GM12878 (cell line): ENCODE results near the gene NLRC3. TPM values are rescaled to one million over a fixed set of nuclear protein-coding genes. Genes with fewer than 3 reads are reported as not detected.

Experiments
- ATAC-seq: fragments of 200-7000 bp; cut with Tn5 transposase; 3 replicates; pipeline ENCODE4 v1.9.1; 2020; ENCODE audit warnings: mild to moderate bottlenecking, moderate library complexity
- BruUV-seq: library from RNA; stranded (reverse); fragments of 400-500 nt; replicated peaks from 2 replicates; lab custom pipeline; 2021; lab: Mats Ljungman, UMichigan
- CTCF ChIA-PET: fragments of 300-600 bp; sonication (Branson Sonifier 250); formaldehyde crosslinking; extraction: SDS; loops from one replicate; lab custom pipeline; 2021; ENCODE audit warnings: inconsistent platforms; lab: Yijun Ruan, JAX
- POLR2A ChIA-PET: fragments of 350-600 bp; formaldehyde crosslinking; extraction: SDS; loops from one replicate; lab custom pipeline; 2021; ENCODE audit warnings: inconsistent platforms; lab: Charles Lee
- RAD21 ChIA-PET: fragments of 300-600 bp; sonication (Branson Sonifier 250); formaldehyde crosslinking; loops from one replicate; lab custom pipeline; 2023; ENCODE audit warnings: antibody characterized with exemption; ENCODE audit not compliant: unreplicated experiment; lab: Charles Lee
- SMC1A ChIA-PET: fragments of 300-600 bp; sonication (Branson Sonifier 250); formaldehyde crosslinking; loops from one replicate; lab custom pipeline; 2023; ENCODE audit not compliant: unreplicated experiment, uncharacterized antibody; lab: Charles Lee
- DNase-seq: peaks from one replicate; pipeline ENCODE4 v3.0.0-alpha.2; 2011; ENCODE audit warnings: low read depth, low spot score
- FAIRE-seq: peaks from 3 replicates; lab custom pipeline; 2011; peaks lifted over from hg19 to GRCh38; lab: Jason Lieb, UNC
- H2AFZ ChIP-seq: 2 replicates; pipeline ENCODE4 v1.6.0; 2011; ENCODE audit warnings: low read depth, low read length, control low read depth; ENCODE audit not compliant: control insufficient read depth
- H3K27ac ChIP-seq: 2 replicates; pipeline ENCODE4 v1.5.1; 2011; ENCODE audit warnings: control low read depth; ENCODE audit not compliant: control insufficient read depth, insufficient read depth
- H3K27me3 ChIP-seq, 2 experiments: replicated peaks in 1 of 2; 2 replicates each; pipeline versions ENCODE4 v1.6.0 to v1.6.1; 2011; ENCODE audit warnings: low read length in 1 of 2; ENCODE audit not compliant: control insufficient read depth in 2 of 2, insufficient read depth in 2 of 2
- H3K36me3 ChIP-seq, 2 experiments: 2 replicates each; pipeline ENCODE4 v1.5.1; 2011; ENCODE audit warnings: low read length in 1 of 2; ENCODE audit not compliant: control insufficient read depth in 2 of 2, insufficient read depth in 2 of 2
- H3K4me1 ChIP-seq: 2 replicates; pipeline ENCODE4 v1.6.1; 2011; ENCODE audit warnings: mild to moderate bottlenecking, low read length, moderate library complexity, mixed read lengths; ENCODE audit not compliant: control insufficient read depth, insufficient read depth
- H3K4me2 ChIP-seq: 2 replicates; pipeline ENCODE4 v1.6.0; 2011; ENCODE audit warnings: control low read depth; ENCODE audit not compliant: control insufficient read depth, insufficient read depth
- H3K4me3 ChIP-seq: fragments of 200-600 bp; sonication (generic); 2 replicates; pipeline ENCODE4 v1.5.1; 2016
- H3K79me2 ChIP-seq: 2 replicates; pipeline ENCODE4 v1.6.0; 2011; ENCODE audit warnings: low read length; ENCODE audit not compliant: control insufficient read depth, insufficient read depth
- H3K9ac ChIP-seq: 2 replicates; pipeline ENCODE4 v1.8.0; 2011; ENCODE audit warnings: low read length, control low read depth, mixed read lengths; ENCODE audit not compliant: control insufficient read depth, insufficient read depth
- H3K9me3 ChIP-seq: replicated peaks from 3 replicates; pipeline ENCODE4 v1.5.1; 2011; ENCODE audit warnings: mild to moderate bottlenecking, low read length; ENCODE audit not compliant: control insufficient read depth, insufficient read depth
- H4K20me1 ChIP-seq: 2 replicates; pipeline ENCODE4 v1.6.0; 2011; ENCODE audit not compliant: control insufficient read depth, insufficient read depth
- BCLAF1 ChIP-seq: fragments of 450-650 bp; IDR thresholded peaks from 2 replicates; pipeline ENCODE4 v1.6.1; 2017; ENCODE audit warnings: antibody characterized with exemption, mild to moderate bottlenecking, moderate library complexity
- CBX5 ChIP-seq: sonication (generic); IDR thresholded peaks from 2 replicates; pipeline ENCODE4 v1.6.1; 2016; ENCODE audit warnings: low read depth, moderate library complexity, mild to moderate bottlenecking, inconsistent platforms
- ELK1 ChIP-seq: IDR thresholded peaks from 2 replicates; pipeline ENCODE4 v1.6.1; 2012; ENCODE audit warnings: low read depth, low read length, improper control_type of control experiment
- GATAD2B ChIP-seq: fragments of 450-650 bp; conservative IDR thresholded peaks from 2 replicates; pipeline ENCODE4 v1.6.1; 2017; ENCODE audit warnings: low read depth, mild to moderate bottlenecking, moderate library complexity
- HCFC1 ChIP-seq: fragments of 150-350 bp; IDR thresholded peaks from 2 replicates; pipeline ENCODE4 v1.6.1; 2014; ENCODE audit warnings: low read length
- HSF1 ChIP-seq: fragments of 150-350 bp; IDR thresholded peaks from 2 replicates; pipeline ENCODE4 v1.6.1; 2014; ENCODE audit warnings: mild to moderate bottlenecking, low read depth, low read length
- IRF4 ChIP-seq: IDR thresholded peaks from 2 replicates; pipeline ENCODE4 v1.6.1; 2011; ENCODE audit warnings: low read depth, low read length
- JUNB ChIP-seq: IDR thresholded peaks from 2 replicates; pipeline ENCODE4 v1.6.1; 2016; ENCODE audit warnings: antibody characterized with exemption, mild to moderate bottlenecking
- NFYB ChIP-seq: IDR thresholded peaks from 2 replicates; pipeline ENCODE4 v1.6.1; 2011; ENCODE audit warnings: low read depth, mild to moderate bottlenecking, low read length, improper control_type of control experiment, moderate library complexity; ENCODE audit not compliant: insufficient read depth
- SMARCA5 ChIP-seq: fragments of 450-650 bp; IDR thresholded peaks from 2 replicates; pipeline ENCODE4 v1.6.1; 2017; ENCODE audit warnings: mild to moderate bottlenecking
- SREBF1 ChIP-seq: IDR thresholded peaks from 2 replicates; pipeline ENCODE4 v1.6.1; 2012; ENCODE audit warnings: mild to moderate bottlenecking, low read length
- SREBF2 ChIP-seq: IDR thresholded peaks from 2 replicates; pipeline ENCODE4 v1.6.1; 2012; ENCODE audit warnings: mild to moderate bottlenecking, low read length
- TCF3 ChIP-seq: IDR thresholded peaks from 2 replicates; pipeline ENCODE4 v1.6.1; 2012; ENCODE audit warnings: low read depth, mild to moderate bottlenecking, low read length, borderline replicate concordance; ENCODE audit not compliant: insufficient read depth
- TCF7 ChIP-seq: IDR thresholded peaks from 2 replicates; pipeline ENCODE4 v1.6.1; 2014; ENCODE audit warnings: antibody characterized with exemption, borderline replicate concordance
- ZNF24 ChIP-seq: fragments of 450-650 bp; IDR thresholded peaks from 2 replicates; pipeline ENCODE4 v1.6.1; 2017; ENCODE audit warnings: antibody characterized with exemption, mild to moderate bottlenecking
- ZNF687 ChIP-seq: fragments of 450-650 bp; IDR thresholded peaks from 2 replicates; pipeline ENCODE4 v1.6.1; 2017; ENCODE audit warnings: mild to moderate bottlenecking, moderate library complexity
- in situ Hi-C: fragments of 300-500 bp; cut with MboI; formaldehyde crosslinking; loops from 9 replicates; pipeline ENCODE4 v1.14.3; 2018; ENCODE audit warnings: mixed read lengths
- intact Hi-C: fragments of 100-400 bp; cut with micrococcal nuclease; formaldehyde crosslinking; loops from one replicate; pipeline ENCODE4 v1.14.2; 2022; ENCODE audit not compliant: unreplicated experiment
- polyA plus RNA-seq, 11 experiments: library from polyadenylated mRNA; depleted of rRNA in 4 of 11; unstranded in 6 of 11; stranded (reverse) in 5 of 11; fragments of >200 nt; fragmentation: Nextera tagmentation in 4 of 11; fragmentation: Illumina TruSeq in 1 of 11; extraction: Ambion mirVana in 4 of 11; extraction: Trizol in 1 of 11; gene quantifications; 1 replicate in 1 of 11; 2 replicates in 10 of 11; pipeline versions ENCODE4 v1.2.1 to v1.2.3, GENCODE V29; 2011 to 2016; ENCODE audit warnings: inconsistent platforms in 2 of 11, missing spikeins in 2 of 11, low read depth in 1 of 11
- total RNA-seq, 4 experiments: library from RNA; depleted of rRNA in 3 of 4; stranded (reverse); fragments of >200 nt in 3 of 4; fragmentation: Illumina TruSeq in 1 of 4; extraction: Trizol in 1 of 4; gene quantifications; 2 replicates each; pipeline versions ENCODE4 v1.2.1 to v1.2.3, GENCODE V29; 2013 to 2021

Gene NLRC3
- total and polyA plus RNA-seq, 10 of the 15 experiments (the other 5 are each of a cell fraction or from before 2014, with no cell fraction given) = 2.2 to 17.8 (median 7.6) TPM

GRCh38 chr16:3530371-3530914 is 46.8 kb downstream of the NLRC3 start (continued):
- TF ChIP-seq ZNF687 = no peak
- TF ChIP-seq IRF4 = no peak
- TF ChIP-seq HSF1 = no peak

- POLR2A ChIA-PET = no interaction called here
- ATAC-seq = no peak
- FAIRE-seq = no peak
- TF ChIP-seq SMARCA5 = no peak
- no peak for TF ChIP-seq ELK1
- TF ChIP-seq NFYB = no peak
- no peak for TF ChIP-seq BCLAF1
- no peak for TF ChIP-seq TCF3
- TF ChIP-seq GATAD2B = no peak
- TF ChIP-seq JUNB = no peak
- TF ChIP-seq TCF7 = no peak
- no peak for TF ChIP-seq CBX5
- TF ChIP-seq SREBF1 = no peak
- TF ChIP-seq SREBF2 = no peak
- TF ChIP-seq HCFC1 = no peak
- no peak for TF ChIP-seq ZNF24
These were observed 48.0 kb downstream of the NLRC3 start for GRCh38 chr16:3529175-3529574.

More at GRCh38 chr16:3529175-3529574, 48.0 kb downstream of the NLRC3 start:
- Histone ChIP-seq H3K9ac (no peak overlapping the region), H3K79me2 (no peaks in the 10 kb centered on the region), H3K4me2 (no peak overlapping the region), H2AFZ (no peak overlapping the region), H3K27ac (no peak overlapping the region), H3K4me1 (no peaks in the 10 kb centered on the region), H3K9me3 (no peaks in the 10 kb centered on the region), H3K4me3 (no peak overlapping the region), H4K20me1 (no peaks in the 10 kb centered on the region), H3K27me3 (no peaks in the 10 kb centered on the region), H3K36me3 (no peaks in the 10 kb centered on the region)
- BruUV-seq = no TSS peak
- no peak for DNase-seq
- ChIA-PET CTCF (no interaction called here), SMC1A (no interaction called here), RAD21 (no interaction called here)
- in situ Hi-C loops = no loop called here
- intact Hi-C loops = no loop called here
